Activated T-helper 17 cell treated with anti-CD3 and anti-CD28 coated beads, Interleukin-2, amount 50 U/mL, for 72 hours (primary cell): ENCODE measurements around the gene AMIGO2. TPM values are rescaled to one million over a fixed set of nuclear protein-coding genes. Genes with fewer than 3 reads are reported as not detected.

Experiments
- ATAC-seq: fragments of 150-1000 bp; cut with Tn5 transposase; replicated peaks from 2 replicates; pipeline ENCODE4 v1.10.0; 2021; ENCODE audit warnings: mild to moderate bottlenecking, moderate library complexity
- H3K27ac Mint-ChIP-seq: one replicate; pipeline ENCODE4 v1.8.0; 2022; ENCODE audit warnings: mixed read lengths
- H3K27me3 Mint-ChIP-seq: one replicate; pipeline ENCODE4 v1.8.0; 2022; ENCODE audit warnings: mixed read lengths
- H3K36me3 Mint-ChIP-seq: one replicate; pipeline ENCODE4 v1.8.0; 2022; ENCODE audit warnings: low read depth, mild to moderate bottlenecking, mixed read lengths
- H3K4me1 Mint-ChIP-seq: one replicate; pipeline ENCODE4 v1.8.0; 2022; ENCODE audit warnings: mixed read lengths
- H3K4me3 Mint-ChIP-seq: one replicate; pipeline ENCODE4 v1.8.0; 2022; ENCODE audit warnings: mild to moderate bottlenecking, mixed read lengths
- H3K9me3 Mint-ChIP-seq: one replicate; pipeline ENCODE4 v1.8.0; 2022; ENCODE audit warnings: mixed read lengths
- total RNA-seq, 2 donors: library from RNA; stranded (reverse); gene quantifications; one replicate each; pipeline ENCODE4 v1.2.3, GENCODE V29; 2022

The AMIGO2 gene
- total RNA-seq, 2 donors from 2014 or later, result 4.9 to 11.7 TPM

- Mint-ChIP-seq H3K4me1 (peaks cover 38% of the 10 kb centered on the region), H3K36me3 (no peaks in the 10 kb centered on the region)
Measured at GRCh38 chr12:47087088-47087688, 7.4 kb upstream of the AMIGO2 start.

GRCh38 chr12:47085815-47086252 lies 6.1 kb upstream of the AMIGO2 start:
- Mint-ChIP-seq H3K9me3 (no peaks in the 10 kb centered on the region), H3K4me1 (peaks cover 47% of the 10 kb centered on the region), H3K36me3 (peaks cover 1% of the 10 kb centered on the region), H3K4me3 (peak overlapping the region; percentile 94), H3K27me3 (no peaks in the 10 kb centered on the region), H3K27ac (peak overlapping the region; percentile 82)
- peak; percentile 83 for ATAC-seq

More at GRCh38 chr12:47087088-47087688, 7.4 kb upstream of the AMIGO2 start:
- no peak overlapping the region for H3K27ac Mint-ChIP-seq
- H3K27me3 Mint-ChIP-seq, result no peaks in the 10 kb centered on the region
- no peak overlapping the region for H3K4me3 Mint-ChIP-seq
- H3K9me3 Mint-ChIP-seq, result no peaks in the 10 kb centered on the region
- ATAC-seq, result no peak

DNA sequence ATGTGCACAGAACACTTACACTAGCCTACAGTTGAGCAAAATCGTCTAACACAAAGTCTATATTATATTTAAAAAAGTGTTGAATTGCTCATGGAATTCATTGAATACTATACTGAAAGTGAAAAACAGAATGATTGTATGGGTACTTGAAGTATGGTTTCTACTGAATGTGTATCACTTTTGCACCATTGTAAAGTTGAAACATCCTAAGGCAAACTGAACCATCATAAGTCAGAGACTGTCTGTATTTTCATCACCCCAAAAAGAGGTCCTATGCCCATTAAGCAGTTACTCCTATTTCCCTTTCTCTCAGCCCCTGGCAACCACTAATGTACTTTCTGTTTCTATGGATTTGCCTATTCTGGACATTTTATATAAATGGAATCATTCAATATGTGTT lies 4.4 kb upstream of the AMIGO2 start:
- H3K9me3 Mint-ChIP-seq, result no peaks in the 10 kb centered on the region
- peak overlapping the region; percentile 94 for H3K4me3 Mint-ChIP-seq
- ATAC-seq, result peak; percentile 58
- peaks cover 12% of the 10 kb centered on the region for H3K36me3 Mint-ChIP-seq
- H3K27me3 Mint-ChIP-seq, result no peaks in the 10 kb centered on the region
- H3K27ac Mint-ChIP-seq, result peak overlapping the region; percentile 82
- peaks cover 47% of the 10 kb centered on the region for H3K4me1 Mint-ChIP-seq

DNA sequence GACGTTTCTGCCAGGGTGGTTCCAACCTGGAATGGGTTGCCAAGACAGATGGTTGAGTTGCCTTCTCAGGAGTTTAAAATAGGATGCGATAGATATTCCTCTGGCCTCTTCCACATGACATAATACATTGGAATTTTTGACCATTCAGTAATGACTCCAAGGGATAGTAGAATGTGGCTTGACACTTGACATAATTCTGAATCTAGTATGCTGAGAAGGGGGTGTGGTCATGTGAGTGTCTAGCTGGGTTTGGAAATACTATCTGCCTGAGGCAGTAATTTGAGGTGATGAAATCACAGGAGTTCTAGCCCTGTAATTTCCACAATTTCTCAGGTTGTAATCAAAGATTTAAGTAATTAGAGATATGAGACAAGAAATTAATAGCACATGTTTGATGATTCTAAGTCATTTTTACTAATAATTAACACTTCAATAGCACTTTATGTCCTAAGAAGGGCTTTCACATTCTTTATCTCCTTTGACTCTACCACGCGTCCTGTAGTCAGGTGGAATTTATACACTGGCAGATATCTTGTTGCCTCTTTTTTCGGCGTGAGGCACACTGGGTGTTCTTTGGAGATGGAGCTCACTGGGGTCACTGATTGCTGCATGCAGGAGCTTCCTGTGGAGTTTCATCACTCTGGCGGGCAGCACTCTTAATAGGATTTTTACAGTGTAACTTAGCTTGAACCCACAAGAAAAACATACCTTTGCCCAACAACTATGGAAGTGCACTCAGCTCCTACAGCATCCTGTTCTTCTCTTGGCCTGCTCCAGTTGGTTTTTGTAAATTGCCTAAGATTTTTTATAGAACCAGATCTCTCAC lies 3.2 kb upstream of the AMIGO2 start:
- Mint-ChIP-seq H3K27me3 (no peaks in the 10 kb centered on the region), H3K36me3 (peaks cover 23% of the 10 kb centered on the region), H3K4me1 (peaks cover 50% of the 10 kb centered on the region), H3K27ac (peak overlapping the region; percentile 82), H3K4me3 (peak overlapping the region; percentile 94), H3K9me3 (no peaks in the 10 kb centered on the region)
- no peak for ATAC-seq

DNA sequence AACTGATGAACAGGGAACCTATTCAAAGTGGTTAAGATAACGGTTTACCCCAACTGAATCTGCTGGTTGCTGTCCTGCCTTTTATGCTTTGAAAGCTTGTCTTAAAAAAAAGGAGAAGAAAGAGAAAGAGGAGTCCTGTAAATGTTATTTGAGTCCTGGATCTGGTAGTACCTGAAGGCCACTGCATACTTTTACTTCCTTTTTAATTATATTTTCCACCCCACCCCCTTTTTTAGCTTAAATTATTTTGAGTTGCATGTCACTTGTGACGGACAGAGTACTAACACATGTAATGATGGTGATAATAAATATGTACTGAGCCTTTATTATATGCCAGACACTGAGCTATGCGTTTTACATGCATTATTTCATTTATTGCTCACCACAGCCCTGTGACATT lies 2.5 kb upstream of the AMIGO2 start:
- Mint-ChIP-seq H3K4me1 (peaks cover 55% of the 10 kb centered on the region), H3K27ac (no peak overlapping the region), H3K27me3 (no peaks in the 10 kb centered on the region), H3K9me3 (no peaks in the 10 kb centered on the region), H3K36me3 (peaks cover 30% of the 10 kb centered on the region), H3K4me3 (peak overlapping the region; percentile 94)
- no peak for ATAC-seq

DNA sequence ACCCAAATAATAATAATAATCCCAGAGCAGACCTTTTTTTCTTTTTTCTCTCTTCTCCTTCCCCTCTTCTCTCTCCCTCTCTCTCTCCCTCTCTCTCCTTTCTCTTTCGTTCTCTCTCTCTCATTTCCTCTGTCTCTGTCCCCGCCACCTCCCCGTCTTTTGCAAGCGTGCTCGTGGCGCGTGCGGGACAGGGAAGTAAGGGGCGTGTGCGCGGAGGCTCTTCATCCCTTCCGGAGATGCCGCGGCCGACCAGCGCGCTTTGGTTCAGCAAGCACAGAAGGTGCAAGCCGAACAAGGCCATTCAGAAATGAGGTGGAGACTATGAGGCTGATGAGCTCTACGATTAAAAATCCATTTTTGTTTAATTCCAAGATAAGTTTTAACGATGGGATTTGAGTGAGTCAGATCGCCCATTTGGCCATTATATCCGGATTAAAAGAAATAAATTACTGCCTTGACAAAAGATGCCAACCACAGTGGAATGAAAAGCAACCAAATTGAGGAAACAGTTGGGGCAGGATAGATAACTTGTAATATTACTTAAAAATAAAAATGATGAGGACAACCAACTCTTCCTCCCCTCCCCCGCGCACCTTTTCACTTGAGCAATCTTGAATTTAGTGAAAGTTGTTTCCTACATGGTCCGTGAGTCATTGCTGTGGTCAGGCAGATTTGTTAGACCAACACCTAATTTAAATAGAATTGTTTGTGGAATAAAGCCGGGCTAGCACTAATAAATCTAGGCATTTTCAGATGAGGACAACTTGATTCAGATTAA lies 1.2 kb upstream of the AMIGO2 start:
- Mint-ChIP-seq H3K27me3 (no peaks in the 10 kb centered on the region), H3K9me3 (no peaks in the 10 kb centered on the region), H3K4me1 (peaks cover 54% of the 10 kb centered on the region), H3K27ac (peak overlapping the region; percentile 91), H3K4me3 (peak overlapping the region; percentile 94), H3K36me3 (peaks cover 40% of the 10 kb centered on the region)
- peak; percentile 52 for ATAC-seq

GRCh38 chr12:47079981-47080724 lies 394 bp upstream of the AMIGO2 start:
- no peaks in the 10 kb centered on the region for H3K9me3 Mint-ChIP-seq
- H3K4me3 Mint-ChIP-seq, result peak overlapping the region; percentile 94
- H3K36me3 Mint-ChIP-seq, result peaks cover 44% of the 10 kb centered on the region
- H3K4me1 Mint-ChIP-seq, result peaks cover 46% of the 10 kb centered on the region
- peak overlapping the region; percentile 91 for H3K27ac Mint-ChIP-seq
- H3K27me3 Mint-ChIP-seq, result no peaks in the 10 kb centered on the region
- peak; percentile 37 for ATAC-seq

DNA sequence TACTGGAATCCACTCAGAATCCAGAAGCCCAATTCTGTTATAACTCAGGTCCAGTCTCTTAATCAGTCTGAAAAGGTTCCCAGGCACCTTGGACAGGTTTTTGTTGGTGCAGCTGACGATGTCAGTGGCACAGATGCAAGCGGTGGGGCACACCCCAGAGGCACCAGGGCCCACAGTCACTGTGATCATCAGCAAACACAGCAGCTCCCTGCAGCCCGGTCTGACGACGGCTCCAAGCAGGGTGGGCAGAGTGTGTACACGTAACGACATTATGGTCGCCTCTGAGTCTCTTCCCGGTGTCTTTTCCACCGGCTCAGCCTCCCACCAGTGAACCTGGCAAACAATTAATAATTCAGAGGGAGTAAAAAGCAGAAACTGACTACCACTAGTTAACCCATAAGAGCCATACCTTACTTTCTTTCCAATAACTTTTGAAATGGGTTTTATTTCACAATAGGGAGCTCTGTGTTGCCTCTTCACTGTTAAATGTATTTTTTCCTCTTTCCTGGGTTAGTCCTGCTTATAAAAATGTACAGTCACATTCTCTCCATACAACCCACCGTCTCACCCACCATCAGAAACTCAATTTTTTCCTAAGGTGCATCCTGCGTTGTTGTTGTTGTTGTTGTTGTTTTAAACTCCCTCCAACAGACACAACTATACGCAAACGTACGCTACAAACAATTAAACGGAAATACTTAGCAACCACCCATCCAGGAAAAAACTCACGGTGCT lies 859 bp downstream of the AMIGO2 start:
- peak; percentile 49 for ATAC-seq
- H3K27ac Mint-ChIP-seq, result peak overlapping the region; percentile 92
- no peaks in the 10 kb centered on the region for H3K9me3 Mint-ChIP-seq
- H3K4me1 Mint-ChIP-seq, result peaks cover 34% of the 10 kb centered on the region
- peaks cover 44% of the 10 kb centered on the region for H3K36me3 Mint-ChIP-seq
- no peaks in the 10 kb centered on the region for H3K27me3 Mint-ChIP-seq
- peak overlapping the region; percentile 94 for H3K4me3 Mint-ChIP-seq

DNA sequence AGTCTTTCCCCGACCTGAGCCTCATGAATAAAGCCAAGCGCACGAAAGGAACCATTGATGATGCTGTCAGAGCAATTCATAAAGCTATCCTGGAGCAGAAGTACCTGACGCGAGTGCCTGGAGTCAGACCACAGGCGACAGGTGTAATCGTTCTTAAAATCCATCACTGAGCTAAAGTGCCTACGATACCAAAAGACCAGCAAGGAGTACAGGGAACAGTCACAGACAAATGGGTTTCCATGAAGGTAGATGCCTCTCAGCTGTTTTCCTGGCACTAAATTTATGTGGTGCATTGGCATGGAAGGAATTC lies 1.7 kb downstream of the AMIGO2 start:
- H3K27ac Mint-ChIP-seq, result no peak overlapping the region
- no peaks in the 10 kb centered on the region for H3K9me3 Mint-ChIP-seq
- H3K36me3 Mint-ChIP-seq, result peaks cover 44% of the 10 kb centered on the region
- peak overlapping the region; percentile 94 for H3K4me3 Mint-ChIP-seq
- peaks cover 26% of the 10 kb centered on the region for H3K4me1 Mint-ChIP-seq
- ATAC-seq, result no peak
- no peaks in the 10 kb centered on the region for H3K27me3 Mint-ChIP-seq

GRCh38 chr12:47077206-47078085 lies 2.3 kb downstream of the AMIGO2 start:
- no peak for ATAC-seq
- Mint-ChIP-seq H3K4me1 (peaks cover 20% of the 10 kb centered on the region), H3K27ac (no peak overlapping the region), H3K27me3 (no peaks in the 10 kb centered on the region), H3K9me3 (no peaks in the 10 kb centered on the region), H3K4me3 (peak overlapping the region; percentile 94), H3K36me3 (peaks cover 44% of the 10 kb centered on the region)

DNA sequence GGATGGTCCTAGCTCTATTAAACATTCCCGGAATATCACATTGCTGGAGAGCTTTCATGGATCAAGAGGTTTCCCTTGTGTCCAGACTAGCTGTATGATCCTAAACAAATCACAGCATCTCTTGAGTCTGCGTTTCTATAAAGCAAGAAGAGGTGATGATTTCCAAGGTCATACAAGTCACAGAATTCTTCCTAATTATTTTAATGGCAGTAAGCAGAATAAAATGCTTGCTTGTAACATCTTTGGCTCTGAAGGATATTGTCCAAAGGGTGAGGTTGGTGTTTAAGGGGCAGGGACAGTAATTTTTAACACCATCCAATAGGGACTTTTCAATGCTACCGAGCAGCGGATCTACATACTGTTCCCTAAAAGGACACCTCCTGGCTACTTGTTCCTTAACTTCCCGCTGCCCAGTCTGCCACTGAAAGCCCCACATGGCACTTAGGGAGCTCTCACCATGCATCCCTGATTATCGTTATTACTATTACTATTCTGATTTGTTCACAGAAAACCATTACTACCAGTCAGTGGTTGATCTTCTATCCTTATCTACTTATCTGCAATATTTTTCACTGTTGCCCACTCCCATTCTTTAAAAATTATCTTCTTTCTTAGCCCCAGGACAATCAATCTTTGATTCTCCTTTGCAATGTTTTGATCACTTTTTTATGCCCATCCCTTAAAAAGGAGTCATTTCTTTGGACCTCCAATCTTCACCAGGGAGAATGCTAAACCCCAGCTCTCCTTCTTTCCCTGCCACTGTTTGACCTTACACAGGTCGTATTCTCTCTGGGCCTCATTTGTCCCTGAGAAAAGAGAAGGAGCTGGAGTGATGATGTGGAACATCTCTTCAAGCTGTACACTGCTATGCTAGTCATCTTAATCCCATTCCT lies 4.3 kb downstream of the AMIGO2 start:
- peaks cover 7% of the 10 kb centered on the region for H3K4me1 Mint-ChIP-seq
- no peaks in the 10 kb centered on the region for H3K27me3 Mint-ChIP-seq
- peaks cover 38% of the 10 kb centered on the region for H3K36me3 Mint-ChIP-seq
- H3K27ac Mint-ChIP-seq, result no peak overlapping the region
- H3K9me3 Mint-ChIP-seq, result no peaks in the 10 kb centered on the region
- ATAC-seq, result no peak
- H3K4me3 Mint-ChIP-seq, result peak overlapping the region; percentile 94

GRCh38 chr12:47074757-47075156 lies 5.0 kb downstream of the AMIGO2 start:
- no peak for ATAC-seq
- Mint-ChIP-seq H3K27ac (no peak overlapping the region), H3K36me3 (peaks cover 37% of the 10 kb centered on the region), H3K4me3 (no peak overlapping the region), H3K4me1 (peaks cover 7% of the 10 kb centered on the region), H3K27me3 (no peaks in the 10 kb centered on the region), H3K9me3 (no peaks in the 10 kb centered on the region)
